HCEC 1CT (cell line): ENCODE measurements around the gene PARVA.
A peak's percentile ranks its signal among the peaks of the same experiment; 100 is the strongest.
"Not testable (repeated sequence)": the region's sequence is repeated elsewhere in the genome, so short reads cannot be mapped to it uniquely, and the experiment has no call there.

Experiments
- DNase-seq: peaks from one replicate; pipeline ENCODE4 v3.0.0-alpha.2; 2017

The PARVA gene

GRCh38 chr11:12508151-12508751 is 130.9 kb downstream of the PARVA start:
- DNase-seq = no peak

DNA sequence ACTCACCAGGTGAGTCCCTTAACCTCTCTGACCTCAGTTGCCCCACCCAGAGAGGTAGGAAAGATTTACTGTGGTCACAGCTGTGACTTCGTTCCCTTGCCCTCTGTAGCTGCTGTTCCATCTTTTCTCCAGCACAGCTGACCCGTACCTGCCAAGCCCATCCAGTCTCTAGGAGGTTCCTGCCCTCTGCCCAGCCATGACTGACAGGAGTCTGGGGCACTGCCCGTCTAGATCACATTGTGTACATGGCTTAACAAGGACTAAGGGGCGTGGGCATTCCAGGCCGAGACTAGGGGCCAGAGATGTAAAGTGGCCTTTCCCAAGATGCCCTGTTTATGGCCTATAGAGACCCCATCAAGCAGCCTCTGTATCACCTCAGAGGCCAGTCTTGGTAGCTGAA is 132.0 kb downstream of the PARVA start:
- no peak for DNase-seq

- no peak for DNase-seq
These were observed 134.8 kb downstream of the PARVA start for GRCh38 chr11:12512132-12512531.

GRCh38 chr11:12512826-12513395 is 135.5 kb downstream of the PARVA start:
- DNase-seq = no peak

- no peak for DNase-seq
These were observed 139.2 kb downstream of the PARVA start for GRCh38 chr11:12516387-12517105.

GRCh38 chr11:12517306-12517705 is 139.9 kb downstream of the PARVA start:
- no peak for DNase-seq

- DNase-seq = no peak
These were observed 140.4 kb downstream of the PARVA start for GRCh38 chr11:12517741-12518140.

- DNase-seq = no peak
These were observed 141.4 kb downstream of the PARVA start for GRCh38 chr11:12518606-12519385.

DNA sequence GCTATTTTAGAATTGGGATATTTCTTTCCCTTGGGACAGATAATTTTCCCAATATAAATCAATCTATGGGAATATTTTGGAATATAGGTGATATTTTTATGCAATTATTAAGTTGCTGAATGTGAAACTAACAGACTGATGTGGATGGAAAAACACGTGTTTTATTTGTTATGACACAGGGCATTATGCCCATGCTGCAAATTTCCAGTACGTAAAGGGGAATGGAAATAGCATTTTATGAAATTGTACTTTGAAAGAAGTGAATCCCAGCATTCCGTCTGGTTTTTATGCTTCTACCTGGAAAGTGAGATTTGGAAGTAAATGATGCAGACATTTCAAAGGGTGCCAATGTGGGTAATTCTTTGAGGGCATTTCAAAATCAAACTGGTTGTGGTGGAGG is 142.7 kb downstream of the PARVA start:
- DNase-seq = no peak

DNA sequence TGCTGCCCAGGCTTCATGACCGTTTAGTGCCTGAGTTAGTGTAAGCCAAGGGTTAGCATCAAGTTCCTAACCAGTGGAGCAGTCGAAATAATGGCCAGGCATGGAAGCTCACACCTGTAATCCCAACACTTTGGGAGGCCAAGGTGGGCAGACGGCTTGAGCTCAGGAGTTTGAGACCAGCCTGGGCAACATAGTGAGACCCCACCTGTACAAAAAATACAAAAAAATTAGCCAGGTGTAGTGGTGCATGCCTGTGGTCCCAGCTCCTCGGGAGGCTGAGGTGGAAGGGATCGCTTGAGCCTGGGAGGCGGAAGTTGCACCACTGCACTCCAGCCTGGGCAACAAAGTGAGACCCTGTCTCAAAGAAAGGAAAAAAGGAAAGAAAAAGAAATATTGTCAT is 143.2 kb downstream of the PARVA start:
- not testable (repeated sequence) for DNase-seq

GRCh38 chr11:12523180-12523924 is 146.0 kb downstream of the PARVA start:
- no peak for DNase-seq

DNA sequence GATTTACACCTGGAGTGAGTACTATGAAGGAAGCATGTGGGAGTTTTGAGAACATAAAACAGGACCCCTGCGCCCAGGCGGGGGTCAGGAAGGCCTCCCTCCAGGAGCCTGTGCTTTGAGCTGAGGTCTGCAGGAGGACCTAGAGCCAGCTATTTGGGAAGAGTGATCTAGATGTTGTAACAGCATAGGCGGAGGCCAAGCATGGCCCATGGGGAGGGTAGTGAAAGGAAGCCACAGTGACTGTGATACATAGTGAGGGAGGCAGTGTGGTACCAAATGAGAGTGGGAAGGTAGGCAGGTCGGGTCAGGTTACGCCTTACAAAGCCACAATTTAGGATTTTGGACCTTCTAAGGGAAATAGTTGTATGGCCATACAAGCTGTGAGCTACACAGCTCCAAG is 147.5 kb downstream of the PARVA start:
- no peak for DNase-seq

- DNase-seq = no peak
These were observed 148.2 kb downstream of the PARVA start for GRCh38 chr11:12525466-12526055.

GRCh38 chr11:12526789-12527188 is 149.4 kb downstream of the PARVA start:
- peak; percentile 79 for DNase-seq

- no peak for DNase-seq
These were observed 151.1 kb downstream of the PARVA start for GRCh38 chr11:12528487-12528886.

DNA sequence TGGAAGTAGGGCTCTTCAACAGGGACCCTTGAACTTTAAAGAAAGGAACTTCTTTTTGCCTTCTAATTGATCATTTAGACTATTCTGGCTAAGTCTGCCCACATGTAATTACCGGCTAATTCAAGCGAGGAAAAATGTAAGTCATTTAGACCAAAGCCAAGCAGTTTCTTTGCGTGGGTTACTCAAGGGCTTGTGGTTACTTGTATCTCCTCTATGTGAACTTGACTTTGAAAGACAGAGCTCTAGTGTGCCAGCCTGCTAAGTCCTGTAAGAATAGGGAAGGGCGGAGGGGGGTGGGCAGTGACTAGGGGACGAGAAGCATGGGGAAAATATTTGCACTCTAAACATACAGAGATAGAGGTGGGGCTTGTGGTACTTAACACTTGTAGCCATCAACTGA is 151.7 kb downstream of the PARVA start:
- no peak for DNase-seq

DNA sequence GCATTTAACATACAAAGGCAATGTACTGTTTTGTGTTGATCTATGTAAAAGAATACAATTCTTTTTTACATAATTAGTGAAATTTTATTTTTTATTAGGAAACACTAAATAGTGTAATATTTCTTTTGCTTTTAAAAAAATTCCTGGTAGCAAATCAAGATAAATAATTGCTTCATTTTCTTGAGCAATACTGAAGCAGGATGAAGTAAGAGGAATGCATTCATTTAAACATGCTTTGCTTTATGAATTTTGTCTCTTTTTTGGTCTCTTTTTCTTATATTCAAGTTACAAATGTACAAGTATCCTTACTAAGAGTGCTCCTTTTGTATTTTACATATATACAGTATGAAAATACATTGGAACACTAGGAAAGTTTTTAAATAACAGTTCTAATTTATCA is 152.4 kb downstream of the PARVA start:
- no peak for DNase-seq

- DNase-seq = no peak
These were observed 153.6 kb downstream of the PARVA start for GRCh38 chr11:12531020-12531419.

GRCh38 chr11:12531681-12532080 is 154.3 kb downstream of the PARVA start:
- no peak for DNase-seq

DNA sequence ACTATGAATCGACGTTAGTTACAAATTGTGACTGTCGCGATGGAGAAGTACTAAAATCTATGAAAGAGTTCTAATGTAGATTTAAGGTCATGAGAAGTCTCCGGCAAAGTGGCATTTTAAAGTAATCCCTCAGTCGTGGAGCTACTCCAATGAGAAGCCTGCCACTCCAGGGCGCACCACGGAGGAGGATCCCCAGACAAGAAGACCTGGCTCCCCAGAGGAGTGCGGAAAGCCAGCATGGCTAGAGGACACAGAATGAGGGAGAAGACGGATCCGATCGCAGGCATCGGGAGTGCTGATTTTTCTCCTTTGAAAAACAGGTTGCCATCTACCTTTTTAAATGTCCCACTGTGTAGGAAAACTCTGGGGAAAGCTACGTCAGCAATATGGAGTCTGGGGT is 155.2 kb downstream of the PARVA start:
- no peak for DNase-seq

DNA sequence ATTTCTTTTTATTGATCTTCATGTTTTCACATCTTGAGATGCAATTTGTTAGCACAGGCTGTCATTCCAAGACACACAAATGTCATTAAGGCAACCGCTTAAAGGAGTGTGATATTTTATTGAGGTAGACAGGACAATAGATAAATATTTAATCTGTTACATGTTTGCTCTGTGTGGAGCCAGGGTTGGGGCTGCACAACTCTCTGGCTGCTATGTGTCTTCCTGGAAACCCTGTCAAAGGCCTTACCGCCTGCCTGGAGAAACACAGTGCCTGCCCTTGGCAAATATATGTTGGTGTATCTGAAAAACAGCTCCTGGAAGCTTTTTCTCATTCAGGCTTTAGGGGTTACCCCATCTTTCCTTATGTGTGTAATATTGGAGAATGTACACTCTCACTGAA is 157.2 kb downstream of the PARVA start:
- no peak for DNase-seq

DNA sequence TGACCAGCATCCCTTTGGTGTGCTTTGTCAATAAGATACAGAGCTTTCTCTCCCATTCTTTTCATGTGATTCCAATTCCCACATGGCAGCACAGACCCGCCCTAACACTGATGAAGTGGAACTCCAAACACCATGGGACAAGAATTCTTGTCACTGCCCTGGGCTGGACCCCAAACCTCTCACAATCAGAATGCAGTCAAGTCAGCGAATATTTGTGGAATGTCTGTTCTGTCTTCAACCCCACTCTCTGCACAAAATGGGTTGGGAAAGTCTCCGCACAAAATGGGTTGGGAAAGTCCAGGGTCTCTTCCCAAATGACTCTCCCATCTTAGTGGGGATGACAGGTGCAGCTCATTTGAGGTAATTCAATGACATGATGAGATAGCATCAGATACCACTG is 157.9 kb downstream of the PARVA start:
- no peak for DNase-seq

DNA sequence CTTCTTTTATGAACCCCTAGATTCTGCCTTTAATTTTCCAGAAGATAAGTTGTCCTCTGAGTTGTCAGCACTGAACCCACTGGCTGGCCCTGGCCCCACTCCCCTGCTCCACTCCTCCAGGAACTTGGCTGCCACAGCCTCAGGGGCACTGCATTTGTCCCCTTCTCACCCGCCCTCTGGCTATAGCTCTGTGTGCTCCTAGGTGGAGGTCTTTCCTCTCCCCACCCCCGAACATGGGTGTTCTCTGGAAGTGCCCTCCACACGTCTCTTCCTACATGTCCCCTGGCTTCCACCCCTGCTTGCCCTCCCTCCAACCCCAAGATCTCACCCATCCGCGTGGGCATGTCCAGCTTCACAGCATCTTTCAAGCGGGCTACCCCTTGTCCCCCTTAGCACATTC is 159.2 kb downstream of the PARVA start:
- no peak for DNase-seq
